Caco-2 (cell line): ENCODE measurements around the gene KLC1. TPM values are rescaled to one million over a fixed set of nuclear protein-coding genes. Genes with fewer than 3 reads are reported as not detected.

ENCODE experiments used
- BruUV-seq: library from RNA; stranded (reverse); fragments of 400-500 nt; replicated peaks from 2 replicates; lab custom pipeline; 2021; lab: Mats Ljungman, UMichigan
- CTCF ChIA-PET: fragments of 300-600 bp; sonication (Branson Sonifier 250); formaldehyde crosslinking; loops from one replicate; lab custom pipeline; 2022; ENCODE audit warnings: antibody characterized with exemption; lab: Charles Lee
- POLR2A ChIA-PET: fragments of 300-600 bp; sonication (Branson Sonifier 250); formaldehyde crosslinking; loops from one replicate; lab custom pipeline; 2022; ENCODE audit warnings: antibody characterized with exemption; lab: Charles Lee
- DNase-seq, 2 experiments: peaks; one replicate each; pipeline versions ENCODE4 v3.0.0 to v3.0.0-alpha.2; 2020 to 2022
- H3K27me3 ChIP-seq: replicated peaks from 2 replicates; pipeline ENCODE4 v1.6.0; 2011; ENCODE audit warnings: low read length; ENCODE audit not compliant: control insufficient read depth, insufficient read depth
- H3K36me3 ChIP-seq: 2 replicates; pipeline ENCODE4 v1.5.1; 2011; ENCODE audit warnings: low read length; ENCODE audit not compliant: control insufficient read depth, insufficient read depth
- H3K4me1 ChIP-seq: fragments of 250-450 bp; sonication (Bioruptor Pico); 2 replicates; pipeline ENCODE4 v1.5.1; 2020; ENCODE audit warnings: mild to moderate bottlenecking
- H3K4me3 ChIP-seq: 2 replicates; pipeline ENCODE4 v1.5.1; 2011; ENCODE audit warnings: low read depth, mild to moderate bottlenecking, control low read depth, low read length
- H3K9me3 ChIP-seq: fragments of 250-450 bp; sonication (Bioruptor Pico); 2 replicates; pipeline ENCODE4 v1.5.1; 2020; ENCODE audit warnings: mild to moderate bottlenecking, moderate library complexity
- H3K27ac Mint-ChIP-seq: one replicate; pipeline ENCODE4 v1.8.0; 2022; ENCODE audit warnings: mixed read lengths; ENCODE audit not compliant: unreplicated experiment
- H3K27me3 Mint-ChIP-seq: one replicate; pipeline ENCODE4 v1.8.0; 2022; ENCODE audit warnings: mixed read lengths; ENCODE audit not compliant: insufficient read depth, unreplicated experiment
- H3K36me3 Mint-ChIP-seq: one replicate; pipeline ENCODE4 v1.8.0; 2022; ENCODE audit warnings: mild to moderate bottlenecking, mixed read lengths; ENCODE audit not compliant: insufficient read depth, unreplicated experiment
- H3K4me1 Mint-ChIP-seq: one replicate; pipeline ENCODE4 v1.8.0; 2022; ENCODE audit warnings: low read depth, mixed read lengths; ENCODE audit not compliant: unreplicated experiment
- H3K4me3 Mint-ChIP-seq: one replicate; pipeline ENCODE4 v1.8.0; 2022; ENCODE audit warnings: mild to moderate bottlenecking, moderate library complexity, mixed read lengths; ENCODE audit not compliant: unreplicated experiment
- H3K9me3 Mint-ChIP-seq: one replicate; pipeline ENCODE4 v1.8.0; 2022; ENCODE audit warnings: mixed read lengths; ENCODE audit not compliant: unreplicated experiment
- intact Hi-C: fragments of 100-400 bp; cut with micrococcal nuclease; formaldehyde crosslinking; loops from one replicate; pipeline ENCODE4 v1.10.0; 2022; ENCODE audit not compliant: unreplicated experiment
- total RNA-seq: library from RNA; stranded (reverse); gene quantifications from 2 replicates; pipeline ENCODE4 v1.2.3, GENCODE V29; 2022
- TF ChIP-seq, protein P1 (sequence below), 2 experiments: fragments of 200-600 bp in 1 of 2; IDR thresholded peaks; 1 replicate in 1 of 2; 2 replicates in 1 of 2; pipeline versions ENCODE4 v1.5.1 to v1.8.0; 2011 to 2022; ENCODE audit warnings: antibody characterized with exemption in 1 of 2, control low read depth in 1 of 2, inconsistent platforms in 1 of 2, low read depth in 1 of 2, low read length in 1 of 2, mild to moderate bottlenecking in 1 of 2, moderate library complexity in 1 of 2; ENCODE audit not compliant: insufficient read depth in 1 of 2, severe bottlenecking in 1 of 2, unreplicated experiment in 1 of 2

KLC1 gene
- total RNA-seq, 1 experiment from 2014 or later = 110 TPM

GRCh38 chr14:103623883-103624482 lies 5.0 kb upstream of the KLC1 start:
- intact Hi-C loops = loop anchor here (10.0 kb wide), 1 partner anchor 59 kb away; the partner anchor contains the start of genes BAG5 and COA8
- Mint-ChIP-seq H3K4me3 (no peak overlapping the region), H3K27me3 (no peaks in the 10 kb centered on the region), H3K27ac (no peak overlapping the region), H3K36me3 (no peaks in the 10 kb centered on the region), H3K9me3 (no peaks in the 10 kb centered on the region), H3K4me1 (peaks cover 7% of the 10 kb centered on the region)
- TF ChIP-seq, protein P1, sequence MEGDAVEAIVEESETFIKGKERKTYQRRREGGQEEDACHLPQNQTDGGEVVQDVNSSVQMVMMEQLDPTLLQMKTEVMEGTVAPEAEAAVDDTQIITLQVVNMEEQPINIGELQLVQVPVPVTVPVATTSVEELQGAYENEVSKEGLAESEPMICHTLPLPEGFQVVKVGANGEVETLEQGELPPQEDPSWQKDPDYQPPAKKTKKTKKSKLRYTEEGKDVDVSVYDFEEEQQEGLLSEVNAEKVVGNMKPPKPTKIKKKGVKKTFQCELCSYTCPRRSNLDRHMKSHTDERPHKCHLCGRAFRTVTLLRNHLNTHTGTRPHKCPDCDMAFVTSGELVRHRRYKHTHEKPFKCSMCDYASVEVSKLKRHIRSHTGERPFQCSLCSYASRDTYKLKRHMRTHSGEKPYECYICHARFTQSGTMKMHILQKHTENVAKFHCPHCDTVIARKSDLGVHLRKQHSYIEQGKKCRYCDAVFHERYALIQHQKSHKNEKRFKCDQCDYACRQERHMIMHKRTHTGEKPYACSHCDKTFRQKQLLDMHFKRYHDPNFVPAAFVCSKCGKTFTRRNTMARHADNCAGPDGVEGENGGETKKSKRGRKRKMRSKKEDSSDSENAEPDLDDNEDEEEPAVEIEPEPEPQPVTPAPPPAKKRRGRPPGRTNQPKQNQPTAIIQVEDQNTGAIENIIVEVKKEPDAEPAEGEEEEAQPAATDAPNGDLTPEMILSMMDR (IDR thresholded peaks at IDR 0.05; ENCODE audit: insufficient read depth in 1 of 2, low read depth in 1 of 2, low read length in 1 of 2, severe bottlenecking in 1 of 2, unreplicated experiment in 1 of 2) = no peak
- Histone ChIP-seq H3K9me3 (no peaks in the 10 kb centered on the region), H3K27me3 (no peaks in the 10 kb centered on the region), H3K36me3 (no peaks in the 10 kb centered on the region), H3K4me1 (peaks cover 15% of the 10 kb centered on the region; the same call in 1 of the 2 replicates), H3K4me3 (no peak overlapping the region)
- ChIA-PET POLR2A (interaction anchor here (0.7 kb wide), 1 partner anchor 62 kb away, joined by 3 read pairs; no protein-coding TSS in a partner anchor), CTCF (no interaction called here)
- no peak for DNase-seq
- BruUV-seq = no TSS peak

- no TSS peak for BruUV-seq
- peaks cover 7% of the 10 kb centered on the region for H3K4me1 Mint-ChIP-seq
- H3K4me3 Mint-ChIP-seq = no peak overlapping the region
- no peaks in the 10 kb centered on the region for H3K27me3 Mint-ChIP-seq
- H3K27ac Mint-ChIP-seq = peak overlapping the region; percentile 57
- Histone ChIP-seq H3K4me3 (no peak overlapping the region), H3K4me1 (peaks cover 15% of the 10 kb centered on the region; the same call in 1 of the 2 replicates), H3K36me3 (no peaks in the 10 kb centered on the region), H3K27me3 (no peaks in the 10 kb centered on the region), H3K9me3 (no peaks in the 10 kb centered on the region)
- ChIA-PET CTCF (no interaction called here), POLR2A (no interaction called here)
- no peaks in the 10 kb centered on the region for H3K36me3 Mint-ChIP-seq
- DNase-seq = peak; percentile 61 to 70
- TF ChIP-seq, protein P1 (IDR thresholded peaks at IDR 0.05; ENCODE audit: insufficient read depth in 1 of 2, low read depth in 1 of 2, low read length in 1 of 2, severe bottlenecking in 1 of 2, unreplicated experiment in 1 of 2) = no peak
- intact Hi-C loops = loop anchor here (10.0 kb wide), 1 partner anchor 60 kb away; the partner anchor contains the start of genes BAG5 and COA8
- no peaks in the 10 kb centered on the region for H3K9me3 Mint-ChIP-seq
Measured at GRCh38 chr14:103624860-103625259, 4.2 kb upstream of the KLC1 start.

- H3K4me1 Mint-ChIP-seq = peaks cover 7% of the 10 kb centered on the region
- TF ChIP-seq, protein P1 (IDR thresholded peaks at IDR 0.05; ENCODE audit: insufficient read depth in 1 of 2, low read depth in 1 of 2, low read length in 1 of 2, severe bottlenecking in 1 of 2, unreplicated experiment in 1 of 2) = no peak
- peaks cover 22% of the 10 kb centered on the region for H3K4me1 ChIP-seq
- CTCF ChIA-PET = no interaction called here
- no peak for DNase-seq
- H3K36me3 ChIP-seq = no peaks in the 10 kb centered on the region
- no peaks in the 10 kb centered on the region for H3K9me3 ChIP-seq
- no peak overlapping the region for H3K4me3 Mint-ChIP-seq
- peak overlapping the region; percentile 57 for H3K27ac Mint-ChIP-seq
- no peak overlapping the region for H3K4me3 ChIP-seq
- BruUV-seq = no TSS peak
- H3K36me3 Mint-ChIP-seq = no peaks in the 10 kb centered on the region
- H3K27me3 Mint-ChIP-seq = no peaks in the 10 kb centered on the region
- intact Hi-C loops = loop anchor here (10.0 kb wide), 1 partner anchor 61 kb away; the partner anchor contains the start of genes BAG5 and COA8
- POLR2A ChIA-PET = no interaction called here
- no peaks in the 10 kb centered on the region for H3K9me3 Mint-ChIP-seq
- H3K27me3 ChIP-seq = no peaks in the 10 kb centered on the region
Measured at GRCh38 chr14:103625356-103626095, 3.5 kb upstream of the KLC1 start.
